Adrenal gland (tissue), 12 donors: Measurements from ENCODE around the gene PEPD. TPM values are rescaled to one million over a fixed set of nuclear protein-coding genes. Genes with fewer than 3 reads are reported as not detected.

Experiments
- DNase-seq, 7 donors: peaks; one replicate each; pipeline ENCODE4 v3.0.0-alpha.2; 2019 to 2020
- H3K27ac ChIP-seq, 5 donors: fragments of 200-600 bp; sonication (generic) in 4 of 5; 1 replicate in 3 of 5; 2 replicates in 2 of 5; pipeline versions ENCODE4 v1.5.1 to v1.8.0; 2016 to 2020; ENCODE audit warnings: mild to moderate bottlenecking in 1 of 5
- H3K27me3 ChIP-seq: fragments of 200-600 bp; 2 replicates; pipeline ENCODE4 v1.8.0; 2021
- H3K36me3 ChIP-seq, 2 donors: fragments of 200-600 bp; replicated peaks in 1 of 2; 1 replicate in 1 of 2; 2 replicates in 1 of 2; pipeline versions ENCODE4 v1.5.1 to v1.8.0; 2018 to 2022
- H3K4me1 ChIP-seq, 2 donors: fragments of 200-600 bp; replicated peaks in 1 of 2; 1 replicate in 1 of 2; 2 replicates in 1 of 2; pipeline versions ENCODE4 v1.5.1 to v1.8.0; 2018 to 2021
- H3K4me3 ChIP-seq, 4 donors: fragments of 200-600 bp; sonication (generic) in 3 of 4; one replicate each; pipeline ENCODE4 v1.5.1; 2016 to 2018
- H3K9me3 ChIP-seq, 3 donors: fragments of 200-600 bp; sonication (generic) in 1 of 3; replicated peaks in 1 of 3; 1 replicate in 2 of 3; 2 replicates in 1 of 3; pipeline versions ENCODE4 v1.5.1 to v1.8.0; 2016 to 2021
- POLR2A ChIP-seq, 2 donors: fragments of 450-650 bp; IDR thresholded peaks; one replicate each; pipeline ENCODE4 v1.6.1; 2017; ENCODE audit warnings: antibody characterized with exemption in 2 of 2, mild to moderate bottlenecking in 2 of 2, moderate library complexity in 1 of 2
- WGBS, 4 donors: extraction: QIAGEN DNeasy Blood & Tissue Kit in 2 of 4; methylation state at CpG; one replicate each; pipeline versions ENCODE4 v1.1.5 to v1.1.7; 2013 to 2017; 5-methylcytosine and 5-hydroxymethylcytosine counted together
- intact Hi-C, 2 donors: fragments of 100-400 bp; cut with DNase I; formaldehyde crosslinking; loops; one replicate each; pipeline versions ENCODE4 v1.14.1 to v1.15.0; 2022 to 2023
- polyA plus RNA-seq, 3 donors: library from polyadenylated mRNA; stranded (reverse); fragments of 200-250 nt in 2 of 3; fragments of 350-450 nt in 1 of 3; fragmentation: Illumina TruSeq in 1 of 3; extraction: RNeasy Lipid Tissue Mini Kit (QIAGEN cat#74804) in 1 of 3; gene quantifications; one replicate each; pipeline ENCODE4 v1.2.3, GENCODE V29; 2013 to 2014
- total RNA-seq, 9 donors: library from RNA; depleted of rRNA in 4 of 9; stranded (reverse); fragments of >200 nt in 4 of 9; fragments of 120-200 nt in 1 of 9; fragmentation: NEBNext Ultra II Directional in 1 of 9; extraction: Animal tissue kit (Norgen Biotek cat#: 25700) in 1 of 9; gene quantifications; one replicate each; pipeline versions ENCODE4 v1.1.0 to v1.2.4, GENCODE V29; 2013 to 2023
- TF ChIP-seq, protein P1 (sequence below), 6 experiments: fragments of 450-650 bp in 4 of 6; fragments of 200-600 bp in 2 of 6; sonication (generic) in 1 of 6; IDR thresholded peaks; 1 replicate in 5 of 6; 2 replicates in 1 of 6; pipeline versions ENCODE4 v1.5.1 to v1.8.0; 2016 to 2021; ENCODE audit warnings: antibody characterized with exemption in 6 of 6, mild to moderate bottlenecking in 2 of 6, moderate library complexity in 1 of 6
- donor health status: healthy with polysubstance abuse.
- donor health status: Bipolar disorder and iron deficiency.
- donor health status: DM: yes; HTN: yes; CAD: no.
- donor health status: DM: no; HTN: no; CAD: no.
- donor health status: DM: no; HTN: no; CAD: no.
- donor health status: DM: yes; HTN: yes; CAD: no.

PEPD gene
- total and polyA plus RNA-seq, 12 donors = 24.4 to 311 (median 116) TPM

DNA sequence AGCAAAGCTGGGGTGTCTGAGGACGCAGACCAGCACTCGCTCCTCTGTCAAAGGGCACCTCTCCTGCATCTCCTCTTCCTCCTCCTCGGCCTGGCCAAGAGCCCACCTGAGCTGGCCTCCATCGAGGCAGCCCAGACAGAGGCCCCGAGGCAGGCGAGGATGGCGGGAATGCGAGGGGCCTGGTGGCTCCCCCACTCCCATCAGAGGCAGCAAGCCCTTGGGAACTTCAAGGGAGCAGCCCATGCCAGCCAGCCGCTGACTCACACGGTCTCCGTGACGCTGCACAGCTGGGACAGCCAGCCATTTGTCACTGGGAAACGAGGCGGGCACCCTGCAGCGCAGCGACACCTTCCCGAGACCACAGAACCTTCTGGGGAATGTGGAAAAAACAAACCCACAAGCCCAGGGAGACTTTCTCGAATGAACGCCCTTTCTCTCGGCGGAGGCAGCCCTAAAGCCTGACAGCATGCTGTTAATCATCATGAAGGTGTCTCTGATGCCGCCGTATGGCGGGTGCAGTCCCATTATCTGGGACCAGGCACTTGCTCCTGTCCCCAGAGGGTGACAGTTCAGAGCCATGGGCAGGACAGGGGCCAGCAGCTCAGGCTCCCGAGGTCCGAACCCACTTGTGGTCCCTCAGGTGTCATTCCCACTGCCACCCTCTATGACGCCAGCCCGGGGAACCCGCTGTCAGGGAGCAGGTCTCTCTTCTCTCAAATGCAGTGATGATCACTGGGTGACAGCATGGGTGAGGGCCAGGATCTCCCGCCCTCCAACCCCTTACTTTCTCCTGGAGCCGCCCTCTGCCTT lies 53.0 kb downstream of the PEPD start:
- peak in 5 of 7 donors; percentile 59 to 78 (median 66) for DNase-seq
- Histone ChIP-seq H3K36me3 (peaks cover 0 to 2% of the 10 kb centered on the region in 2 donors), H3K9me3 (no peaks in the 10 kb centered on the region), H3K27me3 (no peaks in the 10 kb centered on the region), H3K4me1 (peaks cover 0 to 8% of the 10 kb centered on the region in 2 donors), H3K27ac (no peak overlapping the region), H3K4me3 (no peak overlapping the region)
- intact Hi-C loops = no loop called here
- TF ChIP-seq, protein P1, sequence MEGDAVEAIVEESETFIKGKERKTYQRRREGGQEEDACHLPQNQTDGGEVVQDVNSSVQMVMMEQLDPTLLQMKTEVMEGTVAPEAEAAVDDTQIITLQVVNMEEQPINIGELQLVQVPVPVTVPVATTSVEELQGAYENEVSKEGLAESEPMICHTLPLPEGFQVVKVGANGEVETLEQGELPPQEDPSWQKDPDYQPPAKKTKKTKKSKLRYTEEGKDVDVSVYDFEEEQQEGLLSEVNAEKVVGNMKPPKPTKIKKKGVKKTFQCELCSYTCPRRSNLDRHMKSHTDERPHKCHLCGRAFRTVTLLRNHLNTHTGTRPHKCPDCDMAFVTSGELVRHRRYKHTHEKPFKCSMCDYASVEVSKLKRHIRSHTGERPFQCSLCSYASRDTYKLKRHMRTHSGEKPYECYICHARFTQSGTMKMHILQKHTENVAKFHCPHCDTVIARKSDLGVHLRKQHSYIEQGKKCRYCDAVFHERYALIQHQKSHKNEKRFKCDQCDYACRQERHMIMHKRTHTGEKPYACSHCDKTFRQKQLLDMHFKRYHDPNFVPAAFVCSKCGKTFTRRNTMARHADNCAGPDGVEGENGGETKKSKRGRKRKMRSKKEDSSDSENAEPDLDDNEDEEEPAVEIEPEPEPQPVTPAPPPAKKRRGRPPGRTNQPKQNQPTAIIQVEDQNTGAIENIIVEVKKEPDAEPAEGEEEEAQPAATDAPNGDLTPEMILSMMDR (IDR thresholded peaks at IDR 0.05) = no peak
- TF ChIP-seq POLR2A (IDR thresholded peaks at IDR 0.05) = no peak
- WGBS, 4 donors = 67 to 83% (median 70%) methylated on average over 5 to 31 of the region's 31 CpGs

DNA sequence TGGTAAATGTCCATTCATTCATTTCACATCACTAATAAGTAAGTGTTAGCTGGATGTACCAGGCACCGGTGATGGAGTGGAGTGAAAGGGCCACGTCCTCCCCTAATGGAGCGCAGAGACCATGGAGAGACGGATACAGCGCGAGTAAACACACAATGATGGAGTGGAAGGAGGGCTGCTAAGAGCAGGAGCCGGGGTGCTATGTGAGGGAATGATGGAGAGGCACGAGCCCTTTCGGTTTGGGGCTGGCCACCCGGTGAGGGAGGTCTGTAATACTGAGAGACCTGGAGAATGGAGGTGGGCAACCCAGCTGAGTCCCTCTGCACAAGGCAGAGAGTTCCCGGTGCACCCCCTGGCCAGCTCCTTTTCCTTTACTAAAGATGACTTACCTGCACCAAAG lies 53.7 kb downstream of the PEPD start:
- TF ChIP-seq POLR2A (IDR thresholded peaks at IDR 0.05) = no peak
- TF ChIP-seq, protein P1 (IDR thresholded peaks at IDR 0.05) = no peak
- DNase-seq = peak in 3 of 7 donors; percentile 5 to 43 (median 16)
- H3K4me1 ChIP-seq = peaks cover 0 to 1% of the 10 kb centered on the region in 2 donors
- no peak overlapping the region for H3K4me3 ChIP-seq
- H3K27ac ChIP-seq = no peak overlapping the region
- peaks cover 0 to 9% of the 10 kb centered on the region in 2 donors for H3K36me3 ChIP-seq
- no peaks in the 10 kb centered on the region for H3K27me3 ChIP-seq
- WGBS, 4 donors = 88 to 97% (median 95%) methylated on average over 11 of the region's 11 CpGs
- intact Hi-C loops = no loop called here
- H3K9me3 ChIP-seq = no peaks in the 10 kb centered on the region

DNA sequence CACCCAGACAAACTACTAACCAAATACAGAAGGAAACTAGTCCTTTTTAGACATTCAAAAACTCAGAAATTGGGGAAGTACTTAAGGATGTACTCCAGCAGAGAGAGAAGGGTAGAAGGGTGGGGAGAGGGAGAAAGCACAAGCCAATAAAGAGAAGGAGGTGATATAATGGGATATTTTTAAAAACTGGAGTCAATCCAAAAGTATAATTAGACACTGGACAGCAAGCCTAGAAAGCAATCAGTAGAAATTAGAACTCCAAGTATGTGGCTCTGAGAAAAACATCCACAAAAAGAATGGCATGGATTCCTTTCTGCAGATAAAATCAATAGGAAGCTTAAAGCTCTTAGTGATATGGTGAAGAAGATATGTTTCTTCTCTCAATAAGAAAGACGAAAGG lies 55.8 kb downstream of the PEPD start:
- intact Hi-C loops = no loop called here
- TF ChIP-seq POLR2A (IDR thresholded peaks at IDR 0.05) = no peak
- TF ChIP-seq, protein P1 (IDR thresholded peaks at IDR 0.05) = no peak
- WGBS, 4 donors = 86 to 98% (median 91%) methylated on average over 1 of the region's 1 CpG
- DNase-seq = no peak
- Histone ChIP-seq H3K4me1 (no peaks in the 10 kb centered on the region), H3K9me3 (no peaks in the 10 kb centered on the region), H3K4me3 (no peak overlapping the region), H3K27ac (no peak overlapping the region), H3K27me3 (no peaks in the 10 kb centered on the region), H3K36me3 (peaks cover 0 to 13% of the 10 kb centered on the region in 2 donors)

DNA sequence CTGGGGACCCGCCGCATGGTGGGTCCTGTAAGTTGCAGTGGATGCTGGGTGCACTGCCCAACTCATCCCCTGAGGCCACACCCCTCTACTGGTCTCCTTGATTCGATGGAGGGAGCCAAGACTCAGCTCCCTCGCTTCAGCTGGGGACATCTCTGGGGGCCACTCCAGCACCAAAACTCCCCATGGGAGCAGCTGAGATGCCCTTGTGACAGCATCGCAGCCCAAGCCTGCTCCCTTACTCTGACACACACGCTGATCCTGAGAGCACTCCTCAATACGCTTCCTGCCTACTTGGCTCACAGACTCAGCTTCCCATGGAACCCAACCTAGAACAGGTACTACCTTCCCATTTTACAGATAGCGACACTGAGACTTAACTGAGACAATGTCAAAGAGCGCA lies 56.2 kb downstream of the PEPD start:
- H3K27ac ChIP-seq = no peak overlapping the region
- peaks cover 0 to 13% of the 10 kb centered on the region in 2 donors for H3K36me3 ChIP-seq
- no peak overlapping the region for H3K4me3 ChIP-seq
- DNase-seq = peak in 1 of 7 donors; percentile 34
- H3K9me3 ChIP-seq = no peaks in the 10 kb centered on the region
- 91 to 96% (median 95%) methylated on average over 6 to 9 of the region's 9 CpGs for WGBS, 4 donors
- H3K4me1 ChIP-seq = no peaks in the 10 kb centered on the region
- intact Hi-C loops = no loop called here
- no peaks in the 10 kb centered on the region for H3K27me3 ChIP-seq
- TF ChIP-seq, protein P1 (IDR thresholded peaks at IDR 0.05) = no peak
- no peak for TF ChIP-seq POLR2A (IDR thresholded peaks at IDR 0.05)
